ENCODE measurements around the gene MYH14. TPM values are rescaled to one million over a fixed set of nuclear protein-coding genes. Genes with fewer than 3 reads are reported as not detected.

Gene MYH14
- total and polyA plus RNA-seq, 2 of the 13 experiments (the other 11 are each of a cell fraction or from before 2014, with no cell fraction given): 5.5 to 5.8 TPM

DNA sequence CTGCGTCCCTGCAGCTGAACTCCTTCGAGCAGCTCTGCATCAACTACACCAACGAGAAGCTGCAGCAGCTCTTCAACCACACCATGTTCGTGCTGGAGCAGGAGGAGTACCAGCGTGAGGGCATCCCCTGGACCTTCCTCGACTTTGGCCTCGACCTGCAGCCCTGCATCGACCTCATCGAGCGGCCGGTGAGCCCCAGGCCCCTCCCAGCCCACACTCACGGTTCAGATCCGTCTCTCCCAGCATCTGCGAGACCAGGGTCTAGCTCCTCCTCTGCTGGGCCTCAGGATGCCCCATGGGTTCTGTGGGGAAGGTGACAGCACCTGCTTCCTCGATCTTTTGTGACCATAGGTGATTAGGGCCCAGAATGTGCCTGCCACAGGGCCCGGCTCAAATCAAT is 46.2 kb downstream of the MYH14 start:
- Histone ChIP-seq H3K9me3 (ENCODE audit: low read length) (peaks cover 13% of the 10 kb centered on the region), H3K4me2 (ENCODE audit: low read depth, low read length) (no peak overlapping the region), H4K20me1 (ENCODE audit: insufficient read depth, low read length) (no peaks in the 10 kb centered on the region), H3K9ac (ENCODE audit: insufficient read depth, low read depth, low read length) (no peak overlapping the region), H3K36me3 (replicated peaks in 1 of 2; ENCODE audit: control insufficient read depth in 1 of 2, insufficient read depth in 2 of 2, low read length in 2 of 2) (peaks cover 2 to 9% of the 10 kb centered on the region in 2 experiments; a peak in 1 of 5 replicates), H2AFZ (ENCODE audit: low read length) (no peak overlapping the region), H3K79me2 (ENCODE audit: insufficient read depth, low read length) (no peaks in the 10 kb centered on the region), H3K27me3 (ENCODE audit: control insufficient read depth in 1 of 2, insufficient read depth in 2 of 2, low read length in 2 of 2) (no peaks in the 10 kb centered on the region), H3K27ac (ENCODE audit: extremely low read length, insufficient read depth, low read length) (no peak overlapping the region), H3K4me1 (ENCODE audit: insufficient read depth, low read length) (no peaks in the 10 kb centered on the region), H3K4me3 (replicated peaks in 1 of 3; ENCODE audit: insufficient read depth in 1 of 3, low read depth in 2 of 3, low read length in 3 of 3) (no peak overlapping the region)
- FAIRE-seq (no peak), DNase-seq (ENCODE audit: low spot score) (no peak), ATAC-seq (peak; percentile 59)
- BruUV-seq (replicated peaks): no TSS peak
- ChIA-PET CTCF (ENCODE audit: low intra/inter-chr PET ratio, low total read pairs) (no interaction called here), POLR2A (no interaction called here)
- 71% methylated on average over 14 of the region's 16 CpGs for WGBS (ENCODE audit: low lambda C conversion rate)
- in situ Hi-C loops (cut with HindIII; ENCODE audit: extremely low pct_ligation_motif_present, low pct_unique_long_range_greater_than_20kb): no loop called here
- peak; percentile 38; the same call in 1 of the 2 replicates for TF ChIP-seq KAT2B (IDR thresholded peaks at IDR 0.05; ENCODE audit: borderline replicate concordance, low read depth, low read length)
- TF ChIP-seq NFKB2 (CRISPR knock-in tag; IDR thresholded peaks at IDR 0.05; ENCODE audit: borderline replicate concordance): no peak
- intact Hi-C loops (cut with micrococcal nuclease; ENCODE audit: unreplicated experiment): no loop called here

DNA sequence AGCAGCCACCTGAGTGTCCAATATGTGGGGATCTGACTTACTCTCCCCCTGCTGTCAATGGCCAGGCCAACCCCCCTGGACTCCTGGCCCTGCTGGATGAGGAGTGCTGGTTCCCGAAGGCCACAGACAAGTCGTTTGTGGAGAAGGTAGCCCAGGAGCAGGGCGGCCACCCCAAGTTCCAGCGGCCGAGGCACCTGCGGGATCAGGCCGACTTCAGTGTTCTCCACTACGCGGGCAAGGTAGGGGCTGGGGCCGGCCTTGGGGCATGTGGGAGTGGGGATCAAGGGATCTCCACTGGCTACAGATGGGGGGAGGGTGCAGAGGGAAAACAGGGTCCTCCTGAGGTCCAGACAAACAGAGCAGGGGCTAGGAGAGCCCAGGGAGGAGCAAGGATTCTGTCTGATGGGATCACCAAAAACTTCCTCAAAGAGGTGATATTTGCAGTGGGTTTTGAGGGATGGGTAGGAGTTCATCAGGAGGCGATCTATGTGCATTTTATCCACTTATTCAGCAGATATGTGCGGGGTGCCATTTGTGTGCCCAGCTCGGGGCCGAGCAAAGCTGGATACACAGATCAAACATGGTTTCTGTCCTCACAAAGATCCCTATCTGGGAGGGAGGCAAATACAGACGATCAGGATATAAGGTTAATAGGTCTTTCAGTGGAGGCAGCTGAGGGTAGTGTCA is 47.2 kb downstream of the MYH14 start:
- no peak for FAIRE-seq
- no peaks in the 10 kb centered on the region for H3K79me2 ChIP-seq (ENCODE audit: insufficient read depth, low read length)
- in situ Hi-C loops (cut with HindIII; ENCODE audit: extremely low pct_ligation_motif_present, low pct_unique_long_range_greater_than_20kb): no loop called here
- H3K4me2 ChIP-seq (ENCODE audit: low read depth, low read length): no peak overlapping the region
- H3K9ac ChIP-seq (ENCODE audit: insufficient read depth, low read depth, low read length): no peak overlapping the region
- BruUV-seq (replicated peaks): no TSS peak
- H3K27me3 ChIP-seq (ENCODE audit: control insufficient read depth in 1 of 2, insufficient read depth in 2 of 2, low read length in 2 of 2): no peaks in the 10 kb centered on the region
- H3K36me3 ChIP-seq (replicated peaks in 1 of 2; ENCODE audit: control insufficient read depth in 1 of 2, insufficient read depth in 2 of 2, low read length in 2 of 2): peaks cover 2 to 9% of the 10 kb centered on the region in 2 experiments; a peak in 1 of 5 replicates
- intact Hi-C loops (cut with micrococcal nuclease; ENCODE audit: unreplicated experiment): no loop called here
- peaks cover 13% of the 10 kb centered on the region for H3K9me3 ChIP-seq (ENCODE audit: low read length)
- H2AFZ ChIP-seq (ENCODE audit: low read length): no peak overlapping the region
- H3K27ac ChIP-seq (ENCODE audit: extremely low read length, insufficient read depth, low read length): no peak overlapping the region
- ChIA-PET CTCF (ENCODE audit: low intra/inter-chr PET ratio, low total read pairs) (no interaction called here), POLR2A (no interaction called here)
- 77% methylated on average over 13 of the region's 15 CpGs for WGBS (ENCODE audit: low lambda C conversion rate)
- no peaks in the 10 kb centered on the region for H3K4me1 ChIP-seq (ENCODE audit: insufficient read depth, low read length)
- H4K20me1 ChIP-seq (ENCODE audit: insufficient read depth, low read length): no peaks in the 10 kb centered on the region
- DNase-seq (ENCODE audit: low spot score): no peak
- no peak for ATAC-seq
- no peak overlapping the region for H3K4me3 ChIP-seq (replicated peaks in 1 of 3; ENCODE audit: insufficient read depth in 1 of 3, low read depth in 2 of 3, low read length in 3 of 3)
- no peak for TF ChIP-seq YEATS4 (CRISPR knock-in tag; IDR thresholded peaks at IDR 0.05; ENCODE audit: borderline replicate concordance)
- TF ChIP-seq, protein P1, sequence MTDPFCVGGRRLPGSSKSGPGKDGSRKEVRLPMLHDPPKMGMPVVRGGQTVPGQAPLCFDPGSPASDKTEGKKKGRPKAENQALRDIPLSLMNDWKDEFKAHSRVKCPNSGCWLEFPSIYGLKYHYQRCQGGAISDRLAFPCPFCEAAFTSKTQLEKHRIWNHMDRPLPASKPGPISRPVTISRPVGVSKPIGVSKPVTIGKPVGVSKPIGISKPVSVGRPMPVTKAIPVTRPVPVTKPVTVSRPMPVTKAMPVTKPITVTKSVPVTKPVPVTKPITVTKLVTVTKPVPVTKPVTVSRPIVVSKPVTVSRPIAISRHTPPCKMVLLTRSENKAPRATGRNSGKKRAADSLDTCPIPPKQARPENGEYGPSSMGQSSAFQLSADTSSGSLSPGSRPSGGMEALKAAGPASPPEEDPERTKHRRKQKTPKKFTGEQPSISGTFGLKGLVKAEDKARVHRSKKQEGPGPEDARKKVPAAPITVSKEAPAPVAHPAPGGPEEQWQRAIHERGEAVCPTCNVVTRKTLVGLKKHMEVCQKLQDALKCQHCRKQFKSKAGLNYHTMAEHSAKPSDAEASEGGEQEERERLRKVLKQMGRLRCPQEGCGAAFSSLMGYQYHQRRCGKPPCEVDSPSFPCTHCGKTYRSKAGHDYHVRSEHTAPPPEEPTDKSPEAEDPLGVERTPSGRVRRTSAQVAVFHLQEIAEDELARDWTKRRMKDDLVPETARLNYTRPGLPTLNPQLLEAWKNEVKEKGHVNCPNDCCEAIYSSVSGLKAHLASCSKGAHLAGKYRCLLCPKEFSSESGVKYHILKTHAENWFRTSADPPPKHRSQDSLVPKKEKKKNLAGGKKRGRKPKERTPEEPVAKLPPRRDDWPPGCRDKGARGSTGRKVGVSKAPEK (CRISPR knock-in tag; IDR thresholded peaks at IDR 0.05; ENCODE audit: borderline replicate concordance): no peak
- no peak for TF ChIP-seq ZNF121 (CRISPR knock-in tag; IDR thresholded peaks at IDR 0.05)
- no peak for TF ChIP-seq ZBTB7A (CRISPR knock-in tag; IDR thresholded peaks at IDR 0.05)
- no peak for TF ChIP-seq FOXO1 (CRISPR knock-in tag; IDR thresholded peaks at IDR 0.05)
- TF ChIP-seq NBN (conservative IDR thresholded peaks at IDR 0.05): no peak
- TF ChIP-seq ZNF788 (CRISPR knock-in tag; IDR thresholded peaks at IDR 0.05; ENCODE audit: borderline replicate concordance): no peak
- TF ChIP-seq, protein P2, sequence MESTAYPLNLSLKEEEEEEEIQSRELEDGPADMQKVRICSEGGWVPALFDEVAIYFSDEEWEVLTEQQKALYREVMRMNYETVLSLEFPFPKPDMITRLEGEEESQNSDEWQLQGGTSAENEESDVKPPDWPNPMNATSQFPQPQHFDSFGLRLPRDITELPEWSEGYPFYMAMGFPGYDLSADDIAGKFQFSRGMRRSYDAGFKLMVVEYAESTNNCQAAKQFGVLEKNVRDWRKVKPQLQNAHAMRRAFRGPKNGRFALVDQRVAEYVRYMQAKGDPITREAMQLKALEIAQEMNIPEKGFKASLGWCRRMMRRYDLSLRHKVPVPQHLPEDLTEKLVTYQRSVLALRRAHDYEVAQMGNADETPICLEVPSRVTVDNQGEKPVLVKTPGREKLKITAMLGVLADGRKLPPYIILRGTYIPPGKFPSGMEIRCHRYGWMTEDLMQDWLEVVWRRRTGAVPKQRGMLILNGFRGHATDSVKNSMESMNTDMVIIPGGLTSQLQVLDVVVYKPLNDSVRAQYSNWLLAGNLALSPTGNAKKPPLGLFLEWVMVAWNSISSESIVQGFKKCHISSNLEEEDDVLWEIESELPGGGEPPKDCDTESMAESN (CRISPR knock-in tag; conservative IDR thresholded peaks at IDR 0.05): no peak
- no peak for TF ChIP-seq ZNF530 (CRISPR knock-in tag; IDR thresholded peaks at IDR 0.05; ENCODE audit: low read depth)
- TF ChIP-seq TBX3 (IDR thresholded peaks at IDR 0.05; ENCODE audit: borderline replicate concordance): no peak
- TF ChIP-seq, protein P3, sequence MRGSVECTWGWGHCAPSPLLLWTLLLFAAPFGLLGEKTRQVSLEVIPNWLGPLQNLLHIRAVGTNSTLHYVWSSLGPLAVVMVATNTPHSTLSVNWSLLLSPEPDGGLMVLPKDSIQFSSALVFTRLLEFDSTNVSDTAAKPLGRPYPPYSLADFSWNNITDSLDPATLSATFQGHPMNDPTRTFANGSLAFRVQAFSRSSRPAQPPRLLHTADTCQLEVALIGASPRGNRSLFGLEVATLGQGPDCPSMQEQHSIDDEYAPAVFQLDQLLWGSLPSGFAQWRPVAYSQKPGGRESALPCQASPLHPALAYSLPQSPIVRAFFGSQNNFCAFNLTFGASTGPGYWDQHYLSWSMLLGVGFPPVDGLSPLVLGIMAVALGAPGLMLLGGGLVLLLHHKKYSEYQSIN (CRISPR knock-in tag; IDR thresholded peaks at IDR 0.05; ENCODE audit: borderline replicate concordance): no peak
